ENCODE measurements around the gene ACYP2.

ACYP2 gene

GRCh38 chr2:54284826-54285225 is 169.4 kb downstream of the ACYP2 start:
- TF ChIP-seq BCL11A (tag by site-specific recombination; IDR thresholded peaks at IDR 0.05; ENCODE audit: low read depth): no peak
- no peak for TF ChIP-seq INSM2 (tag by site-specific recombination; IDR thresholded peaks at IDR 0.05)
- no peak for TF ChIP-seq ZNF335 (tag by site-specific recombination; conservative IDR thresholded peaks at IDR 0.05)
- no peak for TF ChIP-seq ZNF639 (tag by site-specific recombination; IDR thresholded peaks at IDR 0.05)
- peak; percentile 53; the same call in 1 of the 2 replicates for TF ChIP-seq ZNF266 (tag by site-specific recombination; IDR thresholded peaks at IDR 0.05; ENCODE audit: low read depth)
- TF ChIP-seq GLIS1 (tag by site-specific recombination; IDR thresholded peaks at IDR 0.05): no peak
- H3K27ac ChIP-seq (ENCODE audit: extremely low read depth, low read depth, low read length): no peak overlapping the region
- H3K9me3 ChIP-seq (ENCODE audit: control insufficient read depth, insufficient read depth, low read depth, low read length): no peaks in the 10 kb centered on the region
- H3K4me1 ChIP-seq (ENCODE audit: control insufficient read depth, insufficient read depth, low read length): no peaks in the 10 kb centered on the region
- ChIA-PET POLR2A (no interaction called here), CTCF (no interaction called here)
- H3K36me3 ChIP-seq (ENCODE audit: control insufficient read depth in 2 of 2, insufficient read depth in 1 of 2, low read length in 2 of 2): no peaks in the 10 kb centered on the region
- H3K4me3 ChIP-seq (ENCODE audit: low read depth, low read length): no peak overlapping the region

- H3K27ac ChIP-seq (ENCODE audit: extremely low read depth, low read depth, low read length): no peak overlapping the region
- CTCF ChIA-PET: interaction anchor here (0.7 kb wide), 1 partner anchor 604 kb away, joined by 3 read pairs; no protein-coding TSS in a partner anchor
- no peaks in the 10 kb centered on the region for H3K4me1 ChIP-seq (ENCODE audit: control insufficient read depth, insufficient read depth, low read length)
- POLR2A ChIA-PET: no interaction called here
- H3K36me3 ChIP-seq (ENCODE audit: control insufficient read depth in 2 of 2, insufficient read depth in 1 of 2, low read length in 2 of 2): no peaks in the 10 kb centered on the region
- no peak overlapping the region for H3K4me3 ChIP-seq (ENCODE audit: low read depth, low read length)
- no peaks in the 10 kb centered on the region for H3K9me3 ChIP-seq (ENCODE audit: control insufficient read depth, insufficient read depth, low read depth, low read length)
- TF ChIP-seq ZNF341 (tag by site-specific recombination; IDR thresholded peaks at IDR 0.05; ENCODE audit: low read depth) (no peak), ZNF26 (tag by site-specific recombination; IDR thresholded peaks at IDR 0.05) (no peak), ZNF311 (tag by site-specific recombination; IDR thresholded peaks at IDR 0.05; ENCODE audit: borderline replicate concordance) (no peak), ZNF10 (tag by site-specific recombination; IDR thresholded peaks at IDR 0.05) (no peak), ZNF747 (tag by site-specific recombination; IDR thresholded peaks at IDR 0.05) (no peak), ZXDB (tag by site-specific recombination; IDR thresholded peaks at IDR 0.05) (no peak), REPIN1 (tag by site-specific recombination; IDR thresholded peaks at IDR 0.05; ENCODE audit: low read depth) (no peak), ZNF626 (tag by site-specific recombination; IDR thresholded peaks at IDR 0.05) (no peak), ZNF335 (tag by site-specific recombination; conservative IDR thresholded peaks at IDR 0.05) (no peak), ZBTB48 (tag by site-specific recombination; IDR thresholded peaks at IDR 0.05) (no peak), KLF16 (tag by site-specific recombination; IDR thresholded peaks at IDR 0.05) (no peak), ZNF223 (tag by site-specific recombination; IDR thresholded peaks at IDR 0.05) (no peak), KLF8 (tag by site-specific recombination; IDR thresholded peaks at IDR 0.05) (no peak), ZNF394 (tag by site-specific recombination; IDR thresholded peaks at IDR 0.05; ENCODE audit: borderline replicate concordance) (no peak), PRDM2 (tag by site-specific recombination; IDR thresholded peaks at IDR 0.05; ENCODE audit: borderline replicate concordance) (no peak), ZNF596 (tag by site-specific recombination; IDR thresholded peaks at IDR 0.05) (no peak), MZF1 (tag by site-specific recombination; IDR thresholded peaks at IDR 0.05; ENCODE audit: borderline replicate concordance) (no peak)
Measured at GRCh38 chr2:54285451-54285850, 170.0 kb downstream of the ACYP2 start.

Data from HEK293 (cell line).